CD4-positive, alpha-beta T cell (primary cell): ENCODE data around the gene GLRX. TPM values are rescaled to one million over a fixed set of nuclear protein-coding genes. Genes with fewer than 3 reads are reported as not detected.

Experiments used
- ATAC-seq: fragments of 200-7000 bp; cut with Tn5 transposase; one replicate; pipeline ENCODE4 v1.10.0; 2022; ENCODE audit warnings: mild to moderate bottlenecking; ENCODE audit not compliant: poor library complexity
- CTCF ChIA-PET: fragments of 350-600 bp; sonication (Branson Sonifier 250); formaldehyde crosslinking; loops from one replicate; lab custom pipeline; 2021; ENCODE audit warnings: antibody characterized with exemption, inconsistent platforms; lab: Charles Lee
- POLR2A ChIA-PET: fragments of 350-600 bp; sonication (Branson Sonifier 250); formaldehyde crosslinking; loops from one replicate; lab custom pipeline; 2021; ENCODE audit warnings: antibody characterized with exemption, inconsistent platforms; lab: Charles Lee
- DNase-seq, 14 experiments: peaks; one replicate each; pipeline ENCODE4 v3.0.0-alpha.2; 2013 to 2020; ENCODE audit warnings: mixed read lengths in 2 of 14
- H3K27ac ChIP-seq, 2 donors: one replicate each; pipeline versions ENCODE4 v1.5.1 to v1.7.0; 2013; ENCODE audit warnings: low read length in 2 of 2, low read depth in 1 of 2, mild to moderate bottlenecking in 1 of 2
- H3K27me3 ChIP-seq, 2 experiments: 1 replicate in 1 of 2; 2 replicates in 1 of 2; pipeline versions ENCODE4 v1.6.1 to v1.7.0; 2013; ENCODE audit warnings: low read length in 2 of 2, control low read depth in 1 of 2, mild to moderate bottlenecking in 1 of 2, moderate library complexity in 1 of 2; ENCODE audit not compliant: insufficient read depth in 2 of 2, control insufficient read depth in 1 of 2
- H3K36me3 ChIP-seq: one replicate; pipeline ENCODE4 v1.6.1; 2013; ENCODE audit warnings: low read length, control low read depth; ENCODE audit not compliant: insufficient read depth
- H3K4me1 ChIP-seq: one replicate; pipeline ENCODE4 v1.6.1; 2013; ENCODE audit warnings: low read length, control low read depth; ENCODE audit not compliant: insufficient read depth
- H3K4me3 ChIP-seq: one replicate; pipeline ENCODE4 v1.5.1; 2013; ENCODE audit warnings: mild to moderate bottlenecking, low read length, moderate library complexity
- H3K9me3 ChIP-seq, 2 experiments: 1 replicate in 1 of 2; 2 replicates in 1 of 2; pipeline versions ENCODE4 v1.6.1 to v1.7.0; 2013; ENCODE audit warnings: low read length in 2 of 2, mild to moderate bottlenecking in 2 of 2, control low read depth in 1 of 2, moderate library complexity in 1 of 2; ENCODE audit not compliant: control insufficient read depth in 1 of 2, insufficient read depth in 1 of 2
- H3K27ac Mint-ChIP-seq: one replicate; pipeline ENCODE4 v1.8.0; 2020; ENCODE audit warnings: mixed read lengths
- H3K27me3 Mint-ChIP-seq: one replicate; pipeline ENCODE4 v1.8.0; 2021; ENCODE audit warnings: mixed read lengths
- H3K36me3 Mint-ChIP-seq: one replicate; pipeline ENCODE4 v1.8.0; 2021; ENCODE audit warnings: low read depth, mixed read lengths
- H3K4me1 Mint-ChIP-seq: one replicate; pipeline ENCODE4 v1.8.0; 2021; ENCODE audit warnings: low read depth, mixed read lengths
- H3K4me3 Mint-ChIP-seq: one replicate; pipeline ENCODE4 v1.8.0; 2020; ENCODE audit warnings: mild to moderate bottlenecking, mixed read lengths
- H3K9me3 Mint-ChIP-seq: one replicate; pipeline ENCODE4 v1.8.0; 2020; ENCODE audit warnings: mixed read lengths
- CTCF ChIP-seq: fragments of 200-600 bp; IDR thresholded peaks from one replicate; pipeline ENCODE4 v1.8.0; 2022; ENCODE audit warnings: antibody characterized with exemption, mild to moderate bottlenecking
- intact Hi-C, 2 experiments: fragments of 100-400 bp; cut with DNase I in 1 of 2; cut with micrococcal nuclease in 1 of 2; formaldehyde crosslinking; loops; one replicate each; pipeline versions ENCODE4 v1.15.1 to v1.9.0; 2023 to 2025; cut with DNase I, micrococcal nuclease
- total RNA-seq, 174 experiments: library from RNA in 2 of 174; stranded (reverse) in 2 of 174; gene quantifications; one replicate each; pipeline ENCODE4 v1.2.3 and lab custom pipeline; 2021 to 2026

The GLRX gene
- total RNA-seq, 2 experiments from 2014 or later: 16.9 to 18.7 TPM

DNA sequence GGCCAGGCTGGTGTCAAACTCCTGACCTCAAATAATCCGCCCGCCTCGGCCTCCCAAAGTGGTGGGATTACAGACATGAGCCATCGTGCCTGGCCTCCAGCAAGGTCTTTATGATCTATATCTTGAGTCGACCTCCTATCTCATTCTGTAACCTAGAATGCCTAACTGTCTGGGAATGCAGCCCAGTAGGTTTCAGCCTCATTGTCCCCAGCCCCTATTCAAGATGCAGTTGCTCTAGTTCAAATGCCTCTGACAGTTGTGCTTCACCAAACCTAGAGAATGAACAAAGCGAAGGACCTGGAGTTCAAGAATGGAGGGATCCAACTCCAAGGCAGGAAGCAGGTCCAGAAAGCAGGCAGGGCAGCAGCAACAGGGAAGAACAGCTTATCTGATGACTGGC is 30.8 kb downstream of the GLRX start:
- Histone ChIP-seq H3K4me1 (no peaks in the 10 kb centered on the region), H3K9me3 (no peaks in the 10 kb centered on the region), H3K4me3 (no peak overlapping the region), H3K27me3 (no peaks in the 10 kb centered on the region), H3K27ac (no peak overlapping the region), H3K36me3 (no peaks in the 10 kb centered on the region)
- Mint-ChIP-seq H3K9me3 (no peaks in the 10 kb centered on the region), H3K4me1 (no peaks in the 10 kb centered on the region), H3K4me3 (no peak overlapping the region), H3K27ac (no peak overlapping the region), H3K27me3 (no peaks in the 10 kb centered on the region), H3K36me3 (no peaks in the 10 kb centered on the region)
- ChIA-PET CTCF (interaction anchor here (3.1 kb wide), 1 partner anchor 11 kb away, joined by 16 read pairs; no protein-coding TSS in a partner anchor), POLR2A (no interaction called here)
- ATAC-seq: no peak
- intact Hi-C loops: no loop called here
- no peak for TF ChIP-seq CTCF
- no peak for DNase-seq

GRCh38 chr5:95788493-95788892 is 34.0 kb downstream of the GLRX start:
- no peak for ATAC-seq
- Histone ChIP-seq H3K27me3 (no peaks in the 10 kb centered on the region), H3K4me1 (no peaks in the 10 kb centered on the region), H3K27ac (no peak overlapping the region), H3K36me3 (no peaks in the 10 kb centered on the region), H3K9me3 (no peaks in the 10 kb centered on the region), H3K4me3 (no peak overlapping the region)
- TF ChIP-seq CTCF: no peak
- Mint-ChIP-seq H3K9me3 (no peaks in the 10 kb centered on the region), H3K4me3 (no peak overlapping the region), H3K27ac (no peak overlapping the region), H3K36me3 (no peaks in the 10 kb centered on the region), H3K27me3 (no peaks in the 10 kb centered on the region), H3K4me1 (no peaks in the 10 kb centered on the region)
- POLR2A ChIA-PET: interaction anchor here (0.5 kb wide), 1 partner anchor 61 kb away, joined by 3 read pairs; no protein-coding TSS in a partner anchor
- no peak for DNase-seq
- intact Hi-C loops: no loop called here
- CTCF ChIA-PET: interaction anchor here (0.8 to 1.8 kb wide), 3 partner anchors 8 to 73 kb away, joined by 3 to 5 read pairs (median 3); no protein-coding TSS in a partner anchor

GRCh38 chr5:95786821-95787418 is 35.6 kb downstream of the GLRX start:
- H3K9me3 Mint-ChIP-seq: no peaks in the 10 kb centered on the region
- CTCF ChIA-PET: interaction anchor here (1.0 kb wide), 1 partner anchor 57 kb away, joined by 3 read pairs; no protein-coding TSS in a partner anchor
- Histone ChIP-seq H3K4me3 (no peak overlapping the region), H3K27me3 (no peaks in the 10 kb centered on the region), H3K4me1 (no peaks in the 10 kb centered on the region), H3K36me3 (no peaks in the 10 kb centered on the region), H3K9me3 (no peaks in the 10 kb centered on the region), H3K27ac (no peak overlapping the region)
- no peaks in the 10 kb centered on the region for H3K4me1 Mint-ChIP-seq
- ATAC-seq: no peak
- intact Hi-C loops: no loop called here
- POLR2A ChIA-PET: interaction anchor here (0.7 kb wide), 1 partner anchor 13 kb away, joined by 3 read pairs; no protein-coding TSS in a partner anchor
- no peak overlapping the region for H3K27ac Mint-ChIP-seq
- no peak overlapping the region for H3K4me3 Mint-ChIP-seq
- H3K27me3 Mint-ChIP-seq: no peaks in the 10 kb centered on the region
- DNase-seq: no peak
- no peaks in the 10 kb centered on the region for H3K36me3 Mint-ChIP-seq
- TF ChIP-seq CTCF: no peak
